HG03432 (cell line): ENCODE results near the gene RNF121.

ENCODE experiments used
- ATAC-seq: cut with Tn5 transposase; IDR thresholded peaks from one replicate; pipeline ENCODE4 v1.9.1; 2021; ENCODE audit warnings: mild to moderate bottlenecking, moderate library complexity; ENCODE audit not compliant: unreplicated experiment

RNF121 gene

DNA sequence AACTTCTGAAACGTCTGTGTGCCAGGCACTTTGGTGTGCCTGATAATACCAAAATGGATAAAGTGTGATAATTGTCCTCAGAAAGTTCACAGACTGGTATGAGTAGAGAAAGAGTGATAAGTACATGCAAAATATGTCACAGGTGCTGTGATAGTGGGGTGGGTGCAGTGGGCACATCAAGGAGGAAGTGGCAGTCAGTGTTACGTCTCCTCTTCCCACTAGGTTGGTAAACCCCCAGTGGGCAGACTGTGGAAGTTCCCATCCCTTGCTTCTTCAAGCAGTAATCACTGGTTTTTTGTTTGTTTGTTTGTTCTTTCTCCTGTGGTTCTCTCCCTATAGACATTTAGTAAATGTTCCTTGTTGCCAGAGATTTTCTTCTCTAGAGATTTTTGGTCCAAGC lies 5.4 kb downstream of the RNF121 start:
- no peak for ATAC-seq

DNA sequence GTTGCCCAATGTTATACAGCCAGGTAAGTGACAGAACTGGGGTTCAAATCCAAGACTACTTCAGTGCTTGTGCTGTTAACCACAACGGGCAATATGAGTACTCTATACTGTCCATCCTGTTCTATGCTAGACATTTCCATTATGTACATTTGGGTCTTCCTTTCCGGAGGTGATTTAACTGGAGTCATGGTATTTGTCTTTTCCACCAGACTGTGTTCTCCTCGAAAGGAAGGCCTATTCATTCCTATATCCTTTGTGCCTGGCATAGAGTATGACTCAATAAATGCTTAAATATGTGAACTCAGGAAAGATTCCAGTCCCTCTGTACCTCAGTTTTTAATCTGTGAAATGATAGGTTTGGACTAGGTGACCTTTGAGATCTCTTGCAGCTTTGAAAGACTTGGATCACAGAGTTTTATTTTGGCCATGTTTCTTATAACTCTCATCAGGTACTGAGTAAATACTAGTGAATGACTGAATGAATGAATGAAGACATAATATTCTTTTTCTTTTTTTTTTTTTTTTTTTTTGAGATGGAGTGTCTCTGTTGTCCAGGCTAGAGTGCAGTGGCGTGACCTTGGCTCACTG lies 6.6 kb downstream of the RNF121 start:
- no peak for ATAC-seq

DNA sequence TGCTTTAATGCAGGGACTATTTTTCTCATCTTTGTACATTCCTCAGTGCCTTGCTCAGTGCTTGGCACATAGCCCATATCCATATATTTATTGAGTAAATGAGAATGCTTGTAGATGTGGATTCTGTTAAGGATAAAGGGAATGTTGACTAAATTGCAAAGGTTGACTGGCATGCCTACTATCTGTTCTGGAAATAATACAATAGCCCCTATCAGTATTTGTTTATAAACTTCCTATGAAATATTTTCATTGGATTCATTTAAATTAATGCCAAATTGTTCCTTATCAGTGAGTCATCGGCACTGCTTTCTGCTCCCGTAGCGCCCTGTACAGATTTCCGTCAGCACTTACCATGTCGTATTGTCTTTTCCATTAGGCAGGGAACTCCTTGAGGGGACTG lies 8.0 kb downstream of the RNF121 start:
- ATAC-seq, result no peak

DNA sequence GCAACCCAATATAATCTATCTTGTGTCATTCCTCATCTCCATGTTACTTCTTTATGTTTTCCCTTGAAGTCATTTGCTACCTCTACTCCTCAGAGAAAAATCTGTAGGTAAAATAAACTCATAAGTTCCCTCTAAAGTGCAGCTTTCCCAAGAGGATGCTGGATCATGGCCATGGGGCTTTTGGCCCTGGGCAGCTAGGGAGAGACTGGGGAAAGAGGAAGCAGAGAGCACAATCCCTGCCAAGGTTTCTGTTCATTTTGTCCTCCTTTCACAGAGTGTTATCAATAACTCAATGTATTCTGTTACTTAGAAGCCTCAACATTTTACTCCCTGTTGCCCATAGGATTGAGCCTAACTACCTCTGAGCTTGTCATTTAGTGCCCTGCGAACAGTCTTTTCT lies 9.0 kb downstream of the RNF121 start:
- ATAC-seq, result no peak

DNA sequence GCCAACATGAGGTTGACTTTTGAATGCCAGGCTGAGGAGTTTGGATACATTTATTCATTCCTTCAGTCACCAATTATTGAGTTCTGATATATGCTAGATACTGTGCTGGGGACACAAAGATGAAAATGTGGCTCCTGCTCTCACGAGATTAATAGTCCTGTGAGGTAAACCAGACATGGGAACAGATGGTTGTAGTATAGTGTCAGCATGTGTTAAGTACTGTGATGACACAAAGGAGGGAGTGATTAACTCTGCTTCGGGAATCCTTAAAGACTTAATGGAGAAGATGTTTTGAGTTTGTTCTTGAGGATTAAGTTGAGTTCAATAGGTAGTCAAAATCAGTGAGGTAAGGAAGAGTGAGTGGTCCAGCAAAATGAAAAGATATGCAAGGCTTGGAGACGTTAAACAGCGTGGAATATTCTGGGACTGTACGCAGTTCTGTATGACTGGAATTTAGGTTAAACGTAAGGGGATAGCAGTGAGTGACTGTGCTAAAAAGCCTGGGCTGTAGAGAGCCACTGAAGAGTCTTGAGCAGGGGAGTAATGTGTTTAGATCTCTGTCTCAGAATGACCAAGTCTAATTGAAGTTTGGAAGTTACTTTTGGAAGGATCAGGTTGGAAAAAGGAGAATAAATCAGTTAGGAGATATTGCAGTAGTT lies 11.8 kb downstream of the RNF121 start:
- ATAC-seq, result no peak

DNA sequence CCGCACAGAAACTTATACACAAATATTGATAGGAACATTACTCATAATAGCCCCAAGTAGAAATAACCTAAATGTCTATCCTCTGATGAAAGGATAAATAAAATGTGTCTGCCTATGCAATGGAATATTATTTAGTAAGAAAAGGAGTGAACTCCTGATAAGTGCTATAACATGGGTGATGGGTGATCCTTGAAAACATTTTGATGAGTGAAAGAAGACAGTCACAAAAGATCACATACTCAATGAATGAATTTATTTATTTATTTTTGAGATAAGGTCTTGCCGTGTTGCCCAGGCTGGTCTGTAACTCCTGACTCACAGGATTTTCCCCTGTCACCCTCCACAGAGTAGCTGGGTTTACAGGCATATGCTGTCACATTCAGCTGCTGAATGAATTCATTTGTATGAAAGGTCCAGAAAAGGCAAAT lies 17.3 kb downstream of the RNF121 start:
- no peak for ATAC-seq

DNA sequence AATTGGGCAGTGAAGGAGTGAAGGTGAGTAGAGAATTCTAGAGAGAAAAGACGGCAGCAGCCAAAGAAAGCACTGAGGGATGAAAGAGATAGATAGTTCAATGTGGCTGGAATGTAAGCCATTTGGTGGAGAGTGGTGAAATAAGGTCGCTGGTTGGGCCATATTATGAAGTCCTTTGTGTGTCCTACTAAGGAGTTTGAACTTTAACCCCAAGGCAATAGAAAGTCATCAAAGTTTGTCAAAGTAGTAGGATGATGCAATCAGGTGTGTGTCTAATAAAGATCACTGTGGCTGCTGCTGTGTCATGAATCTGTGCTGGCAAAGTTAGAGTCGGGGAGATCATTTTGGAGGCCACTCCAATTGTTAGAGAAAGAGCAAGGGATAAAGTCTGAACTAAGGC lies 18.7 kb downstream of the RNF121 start:
- ATAC-seq, result no peak

DNA sequence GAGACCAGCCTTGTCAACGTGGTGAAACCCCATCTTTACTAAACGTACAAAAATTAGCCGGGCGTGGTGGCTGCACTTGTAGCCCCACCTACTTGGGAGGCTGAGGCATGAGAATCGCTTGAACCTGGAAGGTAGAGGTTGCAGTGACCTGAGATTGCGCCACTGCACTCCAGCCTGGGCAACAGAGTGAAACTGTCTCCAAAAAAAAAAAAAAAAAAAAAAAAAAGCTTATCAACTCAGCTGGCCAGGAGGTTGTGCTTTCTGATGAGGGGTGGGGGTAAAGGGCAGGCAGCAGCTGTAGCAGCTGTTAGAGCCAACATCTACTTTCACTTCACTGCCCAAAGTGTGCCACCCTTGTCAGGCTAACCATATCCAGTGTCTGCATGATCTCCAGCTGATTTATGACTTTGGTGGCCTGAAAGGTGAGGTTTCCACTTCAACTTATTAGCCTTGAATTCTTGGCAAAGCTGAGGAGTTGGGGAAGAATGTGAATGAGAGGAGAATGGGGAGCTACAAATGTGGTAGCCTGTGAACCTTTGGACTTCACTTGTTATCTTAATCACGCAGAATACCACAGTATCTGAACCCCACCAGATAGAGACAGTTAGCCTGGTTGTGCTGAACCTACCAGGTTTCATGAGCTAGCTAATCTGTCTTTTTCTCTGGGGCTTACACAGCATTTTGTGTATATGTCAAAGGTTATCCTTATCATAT lies 19.6 kb downstream of the RNF121 start:
- ATAC-seq, result no peak

DNA sequence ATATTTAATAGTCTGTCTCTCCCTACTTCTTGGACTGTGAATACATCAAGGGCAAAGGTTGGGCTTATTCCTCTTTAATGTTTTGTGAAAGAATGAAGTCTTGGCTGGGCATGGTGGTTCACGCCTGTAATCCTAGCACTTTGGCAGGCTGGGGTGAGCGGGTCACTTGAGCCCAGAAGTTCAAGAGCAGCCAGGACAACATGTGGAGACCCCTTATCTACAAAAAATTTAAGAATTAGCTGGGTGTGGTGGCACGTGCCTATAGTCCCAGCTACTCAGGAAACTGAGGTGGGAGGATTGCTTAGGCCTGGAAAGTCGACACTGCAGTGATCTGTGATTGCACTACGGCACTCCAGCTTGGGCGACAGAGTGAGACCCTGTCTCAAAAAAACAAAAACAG lies 20.2 kb downstream of the RNF121 start:
- no peak for ATAC-seq

DNA sequence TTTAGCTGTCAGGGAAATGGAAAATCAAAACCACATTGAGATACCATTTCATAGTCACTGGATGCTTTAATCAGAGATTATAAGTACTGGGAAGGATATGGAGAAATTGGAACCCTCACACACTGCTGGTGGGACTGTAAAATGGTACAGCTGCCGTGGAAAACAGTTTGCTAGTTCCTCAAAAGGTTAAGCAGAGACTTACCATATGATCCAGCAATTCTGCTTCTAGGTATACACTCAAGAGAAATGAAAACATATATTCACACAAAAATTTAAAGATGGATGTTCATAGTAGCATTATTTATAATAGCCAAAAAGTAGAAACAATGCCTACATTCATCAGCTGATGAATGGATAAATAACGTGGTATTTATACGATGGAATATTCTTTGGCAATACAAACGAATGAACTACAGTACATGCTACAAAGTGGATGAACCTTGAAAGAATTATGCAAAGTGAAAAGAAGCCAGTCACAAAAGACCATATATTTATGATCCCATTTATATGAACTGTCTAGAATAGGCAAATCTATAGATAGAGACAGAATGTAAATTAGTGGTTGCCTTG lies 23.0 kb downstream of the RNF121 start:
- ATAC-seq, result no peak

DNA sequence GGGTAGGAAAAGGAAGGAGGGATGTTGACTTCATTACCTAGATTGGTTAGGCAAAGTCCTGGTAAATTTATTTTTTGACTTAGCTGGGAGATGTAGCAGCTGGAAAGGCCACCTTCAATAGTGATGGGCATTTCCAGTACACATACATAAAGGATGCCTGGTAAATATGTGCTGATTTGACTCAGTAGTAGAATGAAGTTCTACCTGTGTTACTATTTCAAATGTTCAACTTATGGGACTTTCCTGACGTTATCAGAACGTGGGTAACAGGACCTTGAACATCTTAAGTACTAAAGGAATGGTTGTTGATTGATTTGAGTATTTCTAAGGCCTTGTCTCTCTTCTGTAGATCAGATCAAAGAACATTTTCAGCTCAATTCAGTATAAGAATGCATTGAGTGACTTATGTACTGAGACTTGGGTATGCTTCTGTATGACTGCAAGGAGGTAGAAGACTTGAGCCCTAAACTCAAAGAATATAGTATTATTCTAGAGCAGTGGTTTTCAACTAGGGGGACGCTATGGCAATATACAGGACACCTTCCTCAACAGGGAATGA lies 27.1 kb downstream of the RNF121 start:
- ATAC-seq, result no peak

DNA sequence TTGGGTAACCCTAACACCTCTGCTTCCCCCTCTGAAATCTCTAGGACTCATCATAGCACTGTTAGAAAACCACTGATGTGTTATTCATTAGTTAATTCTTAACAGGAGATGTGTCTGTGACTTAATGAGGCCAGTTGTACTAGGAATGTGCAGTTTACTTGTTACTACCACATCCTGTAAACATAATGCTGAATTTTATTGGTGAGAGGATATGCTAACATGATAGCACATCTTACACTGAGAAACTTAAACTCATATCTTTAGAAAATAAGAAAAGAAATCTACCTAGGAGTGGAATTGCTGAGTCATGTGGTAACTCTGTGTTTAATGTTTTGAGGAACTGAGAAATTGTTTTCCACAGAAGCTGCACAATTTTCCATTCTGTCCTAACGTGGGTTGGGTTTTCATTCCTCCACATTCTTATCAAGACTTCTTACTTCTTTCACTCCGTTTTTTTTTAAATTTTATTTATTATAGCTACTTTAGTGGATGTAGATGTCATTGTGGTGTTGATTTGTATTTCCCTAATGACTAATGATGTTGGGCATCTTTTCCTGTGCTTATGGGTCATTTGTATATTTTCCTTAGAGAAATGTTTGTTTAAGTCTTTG lies 33.7 kb downstream of the RNF121 start:
- peak; percentile 59 for ATAC-seq

DNA sequence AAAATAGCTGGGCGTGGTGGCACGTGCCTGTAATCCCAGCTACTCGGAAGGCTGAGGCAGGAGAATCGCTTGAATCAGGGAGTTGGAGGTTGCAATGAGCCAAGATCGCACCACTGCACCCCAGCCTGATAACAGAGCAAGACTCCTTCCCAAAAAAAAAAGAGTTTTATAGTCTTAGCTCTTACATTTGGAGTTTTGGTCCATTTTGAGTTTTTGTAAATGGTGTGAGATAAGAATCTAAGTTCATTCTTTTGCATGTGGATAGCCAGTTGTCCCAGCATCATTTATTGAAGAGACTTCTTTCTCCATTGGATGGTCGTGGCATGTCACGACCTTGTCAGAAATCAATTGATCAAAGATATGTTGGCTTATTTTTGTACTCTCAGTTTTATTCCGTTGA lies 34.6 kb downstream of the RNF121 start:
- no peak for ATAC-seq

DNA sequence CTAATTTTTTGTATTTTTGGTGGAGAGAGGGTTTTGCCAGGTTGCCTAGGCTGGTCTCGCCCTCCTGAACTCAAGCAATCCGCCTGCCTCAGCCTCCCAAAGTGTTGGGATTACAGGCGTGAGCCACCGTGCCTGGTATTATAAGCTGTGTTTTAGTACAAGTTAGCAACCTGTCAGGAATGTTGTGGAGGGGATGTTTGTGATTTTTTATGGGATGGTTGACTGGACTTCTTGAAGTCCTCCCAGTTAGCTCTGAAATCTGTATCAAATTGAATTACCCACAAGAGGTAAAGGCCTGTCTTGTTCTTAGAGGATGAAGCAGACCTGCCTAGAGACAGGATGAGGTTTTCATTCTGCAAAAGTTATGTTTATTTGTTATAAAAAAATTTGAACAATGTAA lies 35.8 kb downstream of the RNF121 start:
- no peak for ATAC-seq

DNA sequence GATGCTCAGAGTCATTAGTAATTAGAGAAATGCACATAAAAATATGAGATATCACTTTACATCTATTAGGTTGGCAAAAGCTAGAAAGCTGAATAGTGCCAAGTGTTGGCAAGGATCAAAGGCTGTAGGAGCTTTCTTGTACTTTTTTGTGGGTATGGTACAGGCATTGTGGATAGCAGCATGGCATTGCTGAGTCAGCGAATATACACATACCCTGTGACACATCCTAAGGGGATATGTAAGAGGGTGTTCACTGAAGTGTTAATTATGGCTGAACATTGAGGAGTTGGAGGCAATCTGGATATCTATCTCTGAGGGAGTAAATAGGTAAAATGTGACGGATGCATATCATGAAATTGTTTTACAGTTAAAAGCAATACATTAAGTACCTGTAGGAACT lies 42.8 kb downstream of the RNF121 start:
- no peak for ATAC-seq

DNA sequence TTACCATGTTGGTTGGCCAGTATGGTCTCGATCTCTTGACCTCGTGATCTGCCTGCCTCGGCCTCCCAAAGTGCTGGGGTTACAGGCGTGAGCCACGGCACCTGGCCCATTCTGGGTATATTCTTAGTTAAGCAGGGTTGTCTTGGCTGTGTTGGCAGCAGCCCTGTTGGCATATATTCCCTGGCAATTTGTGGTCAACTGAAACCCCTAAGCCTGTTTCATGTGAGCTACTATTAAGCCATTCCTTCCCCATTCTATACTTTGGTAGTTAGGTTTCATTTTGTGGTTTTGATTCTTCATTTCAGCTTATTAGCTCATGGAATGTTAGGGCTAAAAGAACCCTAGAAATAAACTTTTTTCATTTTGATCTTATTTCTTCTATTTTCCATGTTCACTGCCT lies 47.7 kb downstream of the RNF121 start:
- ATAC-seq, result no peak

DNA sequence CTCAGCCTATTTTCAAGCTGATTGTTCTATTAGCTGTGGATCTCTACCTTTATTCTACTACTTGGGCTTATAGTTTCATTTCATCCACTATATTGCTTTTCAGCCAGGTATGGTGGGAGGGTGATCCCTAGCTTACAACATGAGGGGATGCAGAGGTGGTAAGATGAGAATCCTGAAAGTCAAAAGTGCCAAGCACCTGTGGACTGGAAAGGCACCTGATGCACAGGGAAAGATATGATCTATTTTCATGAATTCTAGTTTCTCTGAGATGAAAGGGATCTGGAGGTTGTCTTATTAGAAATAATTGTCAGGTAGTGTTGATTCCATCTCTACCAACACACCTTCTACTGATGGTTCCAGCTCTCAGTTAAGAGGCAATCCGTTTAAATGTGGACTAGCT lies 48.2 kb downstream of the RNF121 start:
- ATAC-seq, result no peak

DNA sequence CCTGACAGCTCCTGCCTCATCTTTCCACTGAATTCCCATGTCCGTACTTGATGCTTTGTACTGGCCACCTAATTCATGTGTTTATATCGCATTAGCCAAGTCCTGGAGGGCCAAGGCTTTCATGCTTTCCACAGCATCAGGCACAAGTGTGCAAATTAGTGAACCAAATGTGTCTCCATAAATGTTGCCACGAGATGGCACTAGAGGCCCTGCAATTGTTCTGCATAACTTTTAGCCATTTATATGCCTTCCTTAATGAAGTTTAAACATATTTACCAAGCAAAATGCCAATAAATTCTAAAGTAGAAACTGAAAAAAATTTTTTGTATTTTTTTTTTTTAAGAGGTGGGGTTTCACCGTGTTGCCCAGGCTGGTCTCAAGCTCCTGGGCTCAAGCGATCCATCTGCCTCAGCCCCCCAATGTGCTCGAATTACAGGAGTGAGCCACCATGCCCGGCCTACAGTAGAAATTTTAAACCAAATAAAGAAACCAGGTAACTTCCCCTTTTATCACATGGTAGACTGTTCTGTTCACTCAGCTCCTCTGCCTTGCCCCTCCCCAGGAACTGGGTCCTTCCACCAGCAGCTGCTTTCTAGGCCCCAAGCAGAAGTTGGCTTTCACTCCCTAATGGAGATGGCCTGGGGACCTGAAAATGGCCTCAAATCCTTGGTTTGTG lies 49.0 kb downstream of the RNF121 start:
- peak; percentile 60 for ATAC-seq

DNA sequence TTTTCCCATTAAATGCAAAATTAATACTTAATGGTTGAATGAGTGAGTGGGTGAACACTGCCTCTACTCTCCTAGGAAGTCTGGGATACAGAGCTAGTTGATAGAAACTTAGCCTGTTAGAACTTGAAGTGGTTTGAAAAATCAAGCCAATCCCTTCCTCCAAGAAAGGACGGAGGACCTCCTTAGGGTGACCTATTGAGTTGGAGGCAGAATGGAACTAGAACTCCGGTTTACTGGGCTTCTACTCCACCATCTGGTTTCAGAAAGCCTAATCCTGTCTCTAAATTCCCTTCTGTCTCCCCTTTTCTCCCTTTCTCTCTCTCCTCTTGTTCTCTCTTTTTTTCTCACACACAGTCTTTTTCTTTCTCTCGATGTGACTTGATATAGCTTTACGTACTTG lies 50.2 kb downstream of the RNF121 start:
- no peak for ATAC-seq

DNA sequence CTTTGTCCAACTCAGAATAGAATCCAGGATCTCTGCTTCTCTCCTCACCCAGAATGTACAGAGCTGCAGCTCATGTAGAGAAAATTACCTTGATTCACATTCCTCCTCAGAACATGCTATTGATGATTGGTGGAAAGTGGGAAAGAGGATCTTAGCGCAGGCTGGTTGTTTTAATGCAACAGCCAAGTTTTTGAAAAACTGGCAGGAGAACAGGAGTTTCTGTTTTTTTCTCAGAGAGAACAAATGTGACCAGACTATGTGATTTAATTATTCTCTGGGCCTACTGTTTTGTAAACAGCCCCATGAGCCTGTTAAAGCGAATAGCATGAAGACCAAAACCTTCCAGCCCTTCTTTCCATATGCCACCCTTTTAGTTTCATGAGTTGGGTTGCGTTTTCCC lies 50.8 kb downstream of the RNF121 start:
- no peak for ATAC-seq

DNA sequence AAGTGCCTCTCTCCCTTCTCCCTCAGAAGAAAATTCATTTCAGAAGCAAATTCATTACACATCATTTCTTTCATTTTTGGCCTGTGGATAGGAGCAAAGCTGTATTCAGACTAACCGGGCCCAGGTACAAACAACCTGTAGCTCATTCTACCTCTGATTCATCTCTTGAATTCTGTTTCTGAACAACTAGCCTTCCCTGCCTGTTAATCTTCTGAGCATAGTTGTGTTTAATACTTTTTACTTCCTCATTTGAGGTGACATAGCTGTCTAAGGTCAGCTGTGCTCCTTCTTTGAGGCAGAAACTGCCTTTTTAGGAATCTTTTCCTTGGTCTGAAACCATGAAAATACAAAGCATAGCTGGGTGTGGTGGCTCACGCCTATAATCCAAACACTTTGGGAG lies 57.3 kb downstream of the RNF121 start:
- no peak for ATAC-seq
